ENCODE measurements around the gene MTPN.

Gene MTPN

DNA sequence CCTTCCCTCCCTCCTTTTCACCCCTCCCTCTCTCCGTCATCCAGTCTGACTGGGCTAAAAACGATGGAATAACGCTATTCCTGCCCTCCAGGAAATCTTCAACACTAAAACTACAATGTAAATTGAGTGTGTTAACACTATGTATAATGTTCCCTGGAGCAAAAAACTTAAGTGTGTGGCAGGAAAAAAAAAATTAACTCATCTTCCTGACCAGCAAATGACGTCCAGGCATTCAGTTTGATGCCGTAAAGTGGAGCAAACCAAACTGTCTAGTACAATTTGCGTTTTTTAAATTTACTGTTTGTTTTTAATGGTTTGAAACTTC, 545 bp upstream of the MTPN start:
- H3K27ac ChIP-seq: peak overlapping the region; percentile 83 to 85
- TF ChIP-seq, protein P1, sequence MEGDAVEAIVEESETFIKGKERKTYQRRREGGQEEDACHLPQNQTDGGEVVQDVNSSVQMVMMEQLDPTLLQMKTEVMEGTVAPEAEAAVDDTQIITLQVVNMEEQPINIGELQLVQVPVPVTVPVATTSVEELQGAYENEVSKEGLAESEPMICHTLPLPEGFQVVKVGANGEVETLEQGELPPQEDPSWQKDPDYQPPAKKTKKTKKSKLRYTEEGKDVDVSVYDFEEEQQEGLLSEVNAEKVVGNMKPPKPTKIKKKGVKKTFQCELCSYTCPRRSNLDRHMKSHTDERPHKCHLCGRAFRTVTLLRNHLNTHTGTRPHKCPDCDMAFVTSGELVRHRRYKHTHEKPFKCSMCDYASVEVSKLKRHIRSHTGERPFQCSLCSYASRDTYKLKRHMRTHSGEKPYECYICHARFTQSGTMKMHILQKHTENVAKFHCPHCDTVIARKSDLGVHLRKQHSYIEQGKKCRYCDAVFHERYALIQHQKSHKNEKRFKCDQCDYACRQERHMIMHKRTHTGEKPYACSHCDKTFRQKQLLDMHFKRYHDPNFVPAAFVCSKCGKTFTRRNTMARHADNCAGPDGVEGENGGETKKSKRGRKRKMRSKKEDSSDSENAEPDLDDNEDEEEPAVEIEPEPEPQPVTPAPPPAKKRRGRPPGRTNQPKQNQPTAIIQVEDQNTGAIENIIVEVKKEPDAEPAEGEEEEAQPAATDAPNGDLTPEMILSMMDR (IDR thresholded peaks at IDR 0.05): no peak
- no peaks in the 10 kb centered on the region for H3K36me3 ChIP-seq
- H3K27me3 ChIP-seq: no peaks in the 10 kb centered on the region
- H3K4me3 ChIP-seq: peak overlapping the region; percentile 85 to 87
- no peak for DNase-seq
- intact Hi-C loops (cut with DNase I; ENCODE audit: low total_unique reads): loop anchor here (5.0 kb wide), 1 partner anchor 315 kb away; the partner anchor contains the start of gene STMP1
- no peaks in the 10 kb centered on the region for H3K9me3 ChIP-seq
- H3K4me1 ChIP-seq: peaks cover 0 to 39% (median 31%) of the 10 kb centered on the region in 4 donors

- DNase-seq: no peak
- Histone ChIP-seq H3K9me3 (no peaks in the 10 kb centered on the region), H3K27me3 (no peaks in the 10 kb centered on the region), H3K27ac (peak overlapping the region; percentile 83 to 85), H3K4me1 (peaks cover 0 to 41% (median 31%) of the 10 kb centered on the region in 4 donors), H3K4me3 (peak overlapping the region; percentile 85 to 87), H3K36me3 (no peaks in the 10 kb centered on the region)
- TF ChIP-seq, protein P1 (IDR thresholded peaks at IDR 0.05): no peak
- intact Hi-C loops (cut with DNase I; ENCODE audit: low total_unique reads): loop anchor here (5.0 kb wide), 1 partner anchor 314 kb away; the partner anchor contains the start of gene STMP1
Observed at GRCh38 chr7:135976312-135977006, 700 bp downstream of the MTPN start.

DNA sequence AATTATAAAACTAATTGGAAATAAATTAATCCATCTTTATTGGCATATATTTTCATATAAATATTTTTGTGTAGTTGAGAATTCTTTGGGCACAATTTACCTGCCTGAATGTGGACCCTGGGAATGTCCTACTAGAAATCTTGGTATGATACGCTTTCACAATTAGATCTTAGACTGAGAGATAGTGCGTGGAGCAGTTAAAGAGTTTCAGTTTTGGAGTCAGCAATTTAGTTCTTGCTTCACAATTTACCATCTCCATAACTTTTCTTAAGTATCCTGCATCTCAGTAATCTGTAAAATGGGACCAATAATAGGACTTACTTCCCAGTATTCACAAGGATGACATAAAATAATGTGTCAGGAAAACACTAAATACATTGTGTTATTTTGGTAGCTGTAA, 2.0 kb downstream of the MTPN start:
- intact Hi-C loops (cut with DNase I; ENCODE audit: low total_unique reads): loop anchor here (5.0 kb wide), 1 partner anchor 313 kb away; the partner anchor contains the start of gene STMP1
- peaks cover 0 to 47% (median 31%) of the 10 kb centered on the region in 4 donors for H3K4me1 ChIP-seq

GRCh38 chr7:135974667-135975066, 2.5 kb downstream of the MTPN start:
- Histone ChIP-seq H3K27ac (no peak overlapping the region), H3K9me3 (no peaks in the 10 kb centered on the region), H3K4me1 (peaks cover 0 to 47% (median 31%) of the 10 kb centered on the region in 4 donors), H3K36me3 (no peaks in the 10 kb centered on the region), H3K27me3 (no peaks in the 10 kb centered on the region), H3K4me3 (no peak overlapping the region)
- DNase-seq: no peak
- intact Hi-C loops (cut with DNase I; ENCODE audit: low total_unique reads): loop anchor here (5.0 kb wide), 1 partner anchor 312 kb away; the partner anchor contains the start of gene STMP1
- TF ChIP-seq, protein P1 (IDR thresholded peaks at IDR 0.05): no peak

More for the DNA sequence above, 2.0 kb downstream of the MTPN start:
- Histone ChIP-seq H3K27ac (no peak overlapping the region), H3K36me3 (no peaks in the 10 kb centered on the region), H3K27me3 (no peaks in the 10 kb centered on the region), H3K4me3 (peak overlapping the region in 1 of 2 donors; percentile 87), H3K9me3 (no peaks in the 10 kb centered on the region)
- DNase-seq: no peak
- TF ChIP-seq, protein P1 (IDR thresholded peaks at IDR 0.05): no peak

GRCh38 chr7:135971366-135971725, 5.8 kb downstream of the MTPN start:
- H3K36me3 ChIP-seq: no peaks in the 10 kb centered on the region
- no peaks in the 10 kb centered on the region for H3K9me3 ChIP-seq
- H3K27me3 ChIP-seq: no peaks in the 10 kb centered on the region
- no peak overlapping the region for H3K4me3 ChIP-seq
- TF ChIP-seq, protein P1 (IDR thresholded peaks at IDR 0.05): no peak
- no peak overlapping the region for H3K27ac ChIP-seq
- intact Hi-C loops (cut with DNase I; ENCODE audit: low total_unique reads): no loop called here
- peaks cover 0 to 44% (median 30%) of the 10 kb centered on the region in 4 donors for H3K4me1 ChIP-seq
- DNase-seq: no peak
